K562 (cell line): ENCODE data around the gene RASSF3. TPM values are rescaled to one million over a fixed set of nuclear protein-coding genes. Genes with fewer than 3 reads are reported as not detected.

Experiments used
- BACH1 ChIP-seq: fragments of 200-800 bp; sonication (Bioruptor generic); IDR thresholded peaks from 2 replicates; pipeline ENCODE4 v1.6.1; 2016; ENCODE audit warnings: missing genetic modification characterization, missing compliant biosample characterization
- CHD1 ChIP-seq: fragments of 200-600 bp; sonication (generic); IDR thresholded peaks from one replicate; pipeline ENCODE4 v1.6.1; 2012; ENCODE audit warnings: mild to moderate bottlenecking, moderate library complexity, low read length, inconsistent platforms
- EWSR1 ChIP-seq: fragments of 450-650 bp; IDR thresholded peaks from 2 replicates; pipeline ENCODE4 v1.6.1; 2018; ENCODE audit warnings: borderline replicate concordance, mild to moderate bottlenecking, low read depth, moderate library complexity; ENCODE audit not compliant: partially characterized antibody
- HNRNPH1 ChIP-seq: fragments of 200-400 bp; formaldehyde crosslinking; optimal IDR thresholded peaks from 2 replicates; pipeline ENCODE3; 2017; ENCODE audit warnings: low read depth, mild to moderate bottlenecking, low read length, moderate library complexity
- HOXB6 ChIP-seq: fragments of 250-450 bp; sonication (Bioruptor Pico); IDR thresholded peaks from 2 replicates; pipeline ENCODE4 v1.5.1; 2022; ENCODE audit warnings: mild to moderate bottlenecking, borderline replicate concordance
- JUN ChIP-seq, 2 experiments: sonication (generic) in 1 of 2; formaldehyde crosslinking in 1 of 2; IDR thresholded peaks; 2 replicates each; pipeline versions ENCODE4 v1.6.1 to v1.8.0; 2012 to 2022; ENCODE audit warnings: borderline replicate concordance in 2 of 2, mild to moderate bottlenecking in 2 of 2, improper control_type of control experiment in 1 of 2, low read depth in 1 of 2, low read length in 1 of 2, missing genetic modification reagents in 1 of 2
- MYNN ChIP-seq, 2 experiments: sonication (generic); formaldehyde crosslinking in 1 of 2; IDR thresholded peaks; 2 replicates each; pipeline versions ENCODE4 v1.5.0 to v1.6.1; 2016 to 2020; ENCODE audit warnings: antibody characterized with exemption in 1 of 2, missing genetic modification reagents in 1 of 2
- NR2C1 ChIP-seq, 2 experiments: fragments of 450-650 bp; IDR thresholded peaks; 2 replicates each; pipeline ENCODE4 v1.6.1; 2017; ENCODE audit warnings: mild to moderate bottlenecking in 2 of 2, antibody characterized with exemption in 1 of 2, inconsistent platforms in 1 of 2, missing compliant biosample characterization in 1 of 2, missing genetic modification characterization in 1 of 2
- RHOXF2B ChIP-seq: fragments of 250-450 bp; sonication (Bioruptor Pico); conservative IDR thresholded peaks from 2 replicates; pipeline ENCODE4 v1.5.1; 2021
- TFE3 ChIP-seq: fragments of 450-650 bp; formaldehyde crosslinking; IDR thresholded peaks from 2 replicates; pipeline ENCODE4 v1.4.0; 2020; ENCODE audit warnings: mild to moderate bottlenecking, mixed read lengths
- ZC3H8 ChIP-seq: fragments of 450-650 bp; IDR thresholded peaks from 2 replicates; pipeline ENCODE4 v1.6.1; 2017
- polyA plus RNA-seq, 8 experiments: library from polyadenylated mRNA; depleted of rRNA in 4 of 8; stranded (reverse) in 5 of 8; unstranded in 3 of 8; fragments of >200 nt; fragmentation: Nextera tagmentation in 2 of 8; fragmentation: Illumina TruSeq in 1 of 8; extraction: Ambion mirVana in 2 of 8; extraction: Trizol in 1 of 8; gene quantifications; 2 replicates each; pipeline versions ENCODE4 v1.2.1 to v1.2.3, GENCODE V29; 2011 to 2014; ENCODE audit warnings: inconsistent platforms in 1 of 8, missing spikeins in 1 of 8
- total RNA-seq, 7 experiments: library from RNA; depleted of rRNA in 6 of 7; stranded (reverse); fragments of >200 nt in 6 of 7; fragmentation: Illumina TruSeq in 2 of 7; extraction: Trizol in 2 of 7; gene quantifications; 2 replicates each; pipeline versions ENCODE4 v1.2.1 to v1.2.3, GENCODE V29; 2011 to 2021; ENCODE audit warnings: low replicate concordance in 1 of 7
- TF ChIP-seq, protein P1 (sequence below): fragments of 450-650 bp; IDR thresholded peaks from 2 replicates; pipeline ENCODE4 v1.6.1; 2014; ENCODE audit warnings: low read depth, mild to moderate bottlenecking, moderate library complexity, borderline replicate concordance
- TF ChIP-seq, protein P2 (sequence below): fragments of 450-650 bp; IDR thresholded peaks from 2 replicates; pipeline ENCODE4 v1.6.1; 2016; ENCODE audit warnings: missing biosample characterization, missing genetic modification characterization
- TF ChIP-seq, protein P3 (sequence below), 2 experiments: fragments of 250-450 bp in 1 of 2; fragments of 450-650 bp in 1 of 2; sonication (Bioruptor Pico) in 1 of 2; IDR thresholded peaks; 2 replicates each; pipeline versions ENCODE4 v1.6.1 to v1.8.0; 2016 to 2021; ENCODE audit warnings: mild to moderate bottlenecking in 2 of 2, moderate library complexity in 2 of 2, missing compliant biosample characterization in 1 of 2, missing genetic modification characterization in 1 of 2
- TF ChIP-seq, protein P4 (sequence below): fragments of 450-650 bp; IDR thresholded peaks from 2 replicates; pipeline ENCODE4 v1.6.1; 2016; ENCODE audit warnings: mild to moderate bottlenecking
- TF ChIP-seq, protein P5 (sequence below): fragments of 250-450 bp; sonication (Bioruptor Pico); IDR thresholded peaks from 2 replicates; pipeline ENCODE4 v1.5.1; 2021; ENCODE audit warnings: mild to moderate bottlenecking

Gene RASSF3
- total and polyA plus RNA-seq, 9 of the 15 experiments (the other 6 are each of a cell fraction or from before 2014, with no cell fraction given) = 3.7 to 39.2 (median 20.2) TPM

DNA sequence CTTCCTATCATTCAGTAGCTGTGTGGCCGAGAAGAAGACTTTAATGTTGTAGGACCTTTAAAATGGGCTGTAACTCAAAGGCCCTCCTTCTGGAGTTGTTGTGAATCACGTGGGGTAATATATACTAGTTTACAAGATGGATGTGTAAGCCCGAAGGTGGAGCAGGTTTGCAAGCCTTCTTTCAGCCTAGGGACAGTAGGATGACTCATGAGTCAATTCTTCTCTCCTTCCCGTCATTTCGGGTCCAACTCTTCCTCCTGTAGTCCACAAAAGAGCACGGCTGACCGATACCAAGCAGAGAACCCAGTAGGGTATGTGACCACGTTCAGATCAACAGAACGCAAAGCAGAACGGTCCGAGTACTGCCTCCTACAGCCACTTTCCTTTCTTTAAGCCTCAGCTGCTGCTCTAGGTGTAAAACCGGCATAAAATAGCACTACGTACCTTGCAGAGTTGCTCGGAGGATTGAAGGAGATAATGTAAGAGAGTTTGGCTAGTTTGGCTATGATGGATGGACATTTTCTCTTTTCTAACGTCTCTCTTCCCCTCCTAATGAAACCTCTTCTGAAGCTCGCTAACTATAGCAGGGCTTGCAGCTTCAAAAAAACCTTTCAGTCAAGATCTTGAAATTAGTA, 1.3 kb upstream of the RASSF3 start (continued):
- peak; percentile 63; the same call in 1 of the 2 replicates for TF ChIP-seq JUN (IDR thresholded peaks at IDR 0.05; ENCODE audit: borderline replicate concordance, low read depth, low read length)
- no peak for TF ChIP-seq JUN (CRISPR knock-in tag; IDR thresholded peaks at IDR 0.05; ENCODE audit: borderline replicate concordance)
- TF ChIP-seq RHOXF2B (CRISPR knock-in tag) = no peak
- peak; percentile 79 for TF ChIP-seq TFE3
- no peak for TF ChIP-seq HNRNPH1
- TF ChIP-seq, protein P1, sequence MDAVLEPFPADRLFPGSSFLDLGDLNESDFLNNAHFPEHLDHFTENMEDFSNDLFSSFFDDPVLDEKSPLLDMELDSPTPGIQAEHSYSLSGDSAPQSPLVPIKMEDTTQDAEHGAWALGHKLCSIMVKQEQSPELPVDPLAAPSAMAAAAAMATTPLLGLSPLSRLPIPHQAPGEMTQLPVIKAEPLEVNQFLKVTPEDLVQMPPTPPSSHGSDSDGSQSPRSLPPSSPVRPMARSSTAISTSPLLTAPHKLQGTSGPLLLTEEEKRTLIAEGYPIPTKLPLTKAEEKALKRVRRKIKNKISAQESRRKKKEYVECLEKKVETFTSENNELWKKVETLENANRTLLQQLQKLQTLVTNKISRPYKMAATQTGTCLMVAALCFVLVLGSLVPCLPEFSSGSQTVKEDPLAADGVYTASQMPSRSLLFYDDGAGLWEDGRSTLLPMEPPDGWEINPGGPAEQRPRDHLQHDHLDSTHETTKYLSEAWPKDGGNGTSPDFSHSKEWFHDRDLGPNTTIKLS = no peak
- peak; percentile 55 for TF ChIP-seq CHD1
- TF ChIP-seq, protein P2, sequence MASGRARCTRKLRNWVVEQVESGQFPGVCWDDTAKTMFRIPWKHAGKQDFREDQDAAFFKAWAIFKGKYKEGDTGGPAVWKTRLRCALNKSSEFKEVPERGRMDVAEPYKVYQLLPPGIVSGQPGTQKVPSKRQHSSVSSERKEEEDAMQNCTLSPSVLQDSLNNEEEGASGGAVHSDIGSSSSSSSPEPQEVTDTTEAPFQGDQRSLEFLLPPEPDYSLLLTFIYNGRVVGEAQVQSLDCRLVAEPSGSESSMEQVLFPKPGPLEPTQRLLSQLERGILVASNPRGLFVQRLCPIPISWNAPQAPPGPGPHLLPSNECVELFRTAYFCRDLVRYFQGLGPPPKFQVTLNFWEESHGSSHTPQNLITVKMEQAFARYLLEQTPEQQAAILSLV = no peak
- no peak for TF ChIP-seq BACH1 (tag)
- no peak for TF ChIP-seq EWSR1
- TF ChIP-seq, protein P3, sequence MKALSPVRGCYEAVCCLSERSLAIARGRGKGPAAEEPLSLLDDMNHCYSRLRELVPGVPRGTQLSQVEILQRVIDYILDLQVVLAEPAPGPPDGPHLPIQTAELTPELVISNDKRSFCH (CRISPR knock-in tag; IDR thresholded peaks at IDR 0.05) = no peak
- TF ChIP-seq, protein P3 (tag; IDR thresholded peaks at IDR 0.05) = peak; percentile 19; the same call in 1 of the 2 replicates
- TF ChIP-seq ZC3H8 = no peak
- TF ChIP-seq, protein P4, sequence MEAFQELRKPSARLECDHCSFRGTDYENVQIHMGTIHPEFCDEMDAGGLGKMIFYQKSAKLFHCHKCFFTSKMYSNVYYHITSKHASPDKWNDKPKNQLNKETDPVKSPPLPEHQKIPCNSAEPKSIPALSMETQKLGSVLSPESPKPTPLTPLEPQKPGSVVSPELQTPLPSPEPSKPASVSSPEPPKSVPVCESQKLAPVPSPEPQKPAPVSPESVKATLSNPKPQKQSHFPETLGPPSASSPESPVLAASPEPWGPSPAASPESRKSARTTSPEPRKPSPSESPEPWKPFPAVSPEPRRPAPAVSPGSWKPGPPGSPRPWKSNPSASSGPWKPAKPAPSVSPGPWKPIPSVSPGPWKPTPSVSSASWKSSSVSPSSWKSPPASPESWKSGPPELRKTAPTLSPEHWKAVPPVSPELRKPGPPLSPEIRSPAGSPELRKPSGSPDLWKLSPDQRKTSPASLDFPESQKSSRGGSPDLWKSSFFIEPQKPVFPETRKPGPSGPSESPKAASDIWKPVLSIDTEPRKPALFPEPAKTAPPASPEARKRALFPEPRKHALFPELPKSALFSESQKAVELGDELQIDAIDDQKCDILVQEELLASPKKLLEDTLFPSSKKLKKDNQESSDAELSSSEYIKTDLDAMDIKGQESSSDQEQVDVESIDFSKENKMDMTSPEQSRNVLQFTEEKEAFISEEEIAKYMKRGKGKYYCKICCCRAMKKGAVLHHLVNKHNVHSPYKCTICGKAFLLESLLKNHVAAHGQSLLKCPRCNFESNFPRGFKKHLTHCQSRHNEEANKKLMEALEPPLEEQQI = no peak; the same call in 1 of the 2 replicates
- TF ChIP-seq MYNN (IDR thresholded peaks at IDR 0.05) = no peak
- no peak for TF ChIP-seq MYNN (CRISPR knock-in tag; IDR thresholded peaks at IDR 0.05)
- TF ChIP-seq HOXB6 (CRISPR knock-in tag) = no peak
- TF ChIP-seq NR2C1 (IDR thresholded peaks at IDR 0.05) = no peak
- no peak for TF ChIP-seq NR2C1 (tag; IDR thresholded peaks at IDR 0.05)
- TF ChIP-seq, protein P5, sequence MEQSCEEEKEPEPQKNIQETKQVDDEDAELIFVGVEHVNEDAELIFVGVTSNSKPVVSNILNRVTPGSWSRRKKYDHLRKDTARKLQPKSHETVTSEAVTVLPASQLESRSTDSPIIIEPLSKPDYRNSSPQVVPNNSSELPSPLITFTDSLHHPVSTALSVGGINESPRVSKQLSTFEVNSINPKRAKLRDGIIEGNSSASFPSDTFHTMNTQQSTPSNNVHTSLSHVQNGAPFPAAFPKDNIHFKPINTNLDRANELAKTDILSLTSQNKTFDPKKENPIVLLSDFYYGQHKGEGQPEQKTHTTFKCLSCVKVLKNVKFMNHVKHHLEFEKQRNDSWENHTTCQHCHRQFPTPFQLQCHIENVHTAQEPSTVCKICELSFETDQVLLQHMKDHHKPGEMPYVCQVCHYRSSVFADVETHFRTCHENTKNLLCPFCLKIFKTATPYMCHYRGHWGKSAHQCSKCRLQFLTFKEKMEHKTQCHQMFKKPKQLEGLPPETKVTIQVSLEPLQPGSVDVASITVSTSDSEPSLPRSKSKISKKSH (CRISPR knock-in tag) = no peak
